ENCODE results near the gene APEX1.
A peak's percentile ranks its signal among the peaks of the same experiment; 100 is the strongest.

APEX1 gene

DNA sequence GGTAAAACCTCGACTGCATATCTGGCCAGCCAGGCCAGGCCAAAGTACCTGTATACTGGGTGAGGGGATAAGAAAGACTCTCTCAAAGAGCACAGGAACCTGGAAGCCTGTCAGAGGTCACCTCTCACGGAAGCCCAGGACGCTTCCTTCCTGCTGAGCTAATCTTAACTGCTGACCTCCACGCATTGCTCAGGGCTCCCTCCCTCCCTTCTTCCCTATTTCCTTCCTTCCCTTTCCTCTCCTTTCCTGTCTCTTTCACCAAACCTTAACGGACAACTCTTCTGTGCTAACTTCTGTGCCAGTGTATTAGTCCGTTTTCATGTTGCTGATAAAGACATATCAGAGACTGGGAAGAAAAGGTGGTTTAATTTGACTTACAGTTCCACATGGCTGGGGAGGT is 35.5 kb downstream of the APEX1 start:
- H3K9me3 ChIP-seq (replicated peaks in 1 of 2; ENCODE audit: control insufficient read depth in 2 of 2, insufficient read depth in 1 of 2, low read depth in 1 of 2, low read length in 2 of 2) = no peaks in the 10 kb centered on the region
- H2AK5ac ChIP-seq (ENCODE audit: low read depth, low read length) = no peak overlapping the region
- no peaks in the 10 kb centered on the region for H3K79me1 ChIP-seq (ENCODE audit: low read depth, low read length)
- peak overlapping the region; percentile 29 for H2AFZ ChIP-seq (ENCODE audit: low read length)
- no CpG with 5 or more reads among the region's 6 CpGs for WGBS, 2 donors (ENCODE audit: extremely low coverage in 2 of 2, insufficient read length in 2 of 2, insufficient replicate concordance in 1 of 2)
- H2BK12ac ChIP-seq (ENCODE audit: low read length) = no peak overlapping the region
- no peak overlapping the region for H3K9ac ChIP-seq (ENCODE audit: low read depth, low read length, poor library complexity)
- H2BK15ac ChIP-seq (ENCODE audit: low read length) = no peak overlapping the region
- H4K8ac ChIP-seq (ENCODE audit: low read depth, low read length) = no peak overlapping the region
- no peaks in the 10 kb centered on the region for H3K36me3 ChIP-seq (replicated peaks in 1 of 2; ENCODE audit: control insufficient read depth in 2 of 2, insufficient read depth in 2 of 2, low read length in 2 of 2)
- no peak overlapping the region for H2BK120ac ChIP-seq (ENCODE audit: low read depth, low read length)
- no peak overlapping the region for H3K18ac ChIP-seq (ENCODE audit: low read length)
- H3K27me3 ChIP-seq (ENCODE audit: control insufficient read depth in 3 of 3, insufficient read depth in 3 of 3, low read depth in 1 of 3, low read length in 3 of 3) = peaks cover 0 to 5% (median 0%) of the 10 kb centered on the region in 3 experiments
- no peak overlapping the region for H3K4me3 ChIP-seq (ENCODE audit: low read length in 2 of 2)
- no peak overlapping the region for H2BK5ac ChIP-seq (ENCODE audit: low read length)
- DNase-seq (ENCODE audit: low spot score) = no peak
- H4K91ac ChIP-seq (ENCODE audit: low read depth, low read length, poor library complexity) = no peak overlapping the region
- no peak overlapping the region for H3K23ac ChIP-seq (ENCODE audit: low read depth, low read length, poor library complexity)
- peaks cover 0 to 2% of the 10 kb centered on the region in 2 donors for H3K4me1 ChIP-seq (ENCODE audit: control insufficient read depth in 2 of 2, insufficient read depth in 1 of 2, low read depth in 1 of 2, low read length in 2 of 2)
- H3K14ac ChIP-seq (ENCODE audit: low read length) = no peak overlapping the region
- no peak overlapping the region for H3K27ac ChIP-seq (replicated peaks; ENCODE audit: low read length)
- no peak overlapping the region for H3K4ac ChIP-seq (ENCODE audit: low read length)
- H3K4me2 ChIP-seq (ENCODE audit: insufficient read depth, low read length, poor library complexity, severe bottlenecking) = no peak overlapping the region

DNA sequence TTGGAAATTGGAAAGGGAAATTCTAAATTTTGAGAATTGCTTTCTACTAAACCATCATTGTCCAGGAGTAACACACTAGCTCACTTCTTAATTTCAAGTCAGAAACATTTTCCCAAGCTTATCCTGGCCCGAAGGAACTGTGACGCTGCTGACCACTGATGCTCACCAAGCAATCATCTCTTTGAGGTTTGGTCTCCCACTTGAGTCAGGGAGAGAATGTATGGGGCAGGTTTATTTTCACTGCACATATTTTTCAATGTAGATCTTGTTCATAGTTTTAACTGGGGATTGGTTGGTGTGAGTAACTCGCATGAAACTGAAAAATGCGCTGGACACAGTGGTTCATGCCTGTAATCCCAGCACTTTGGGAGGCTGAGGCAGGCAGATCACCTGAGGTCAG is 37.5 kb downstream of the APEX1 start:
- no peaks in the 10 kb centered on the region for H3K79me1 ChIP-seq (ENCODE audit: low read depth, low read length)
- DNase-seq (ENCODE audit: low spot score) = no peak
- no CpG with 5 or more reads among the region's 4 CpGs for WGBS, 2 donors (ENCODE audit: extremely low coverage in 2 of 2, insufficient read length in 2 of 2, insufficient replicate concordance in 1 of 2)
- H3K18ac ChIP-seq (ENCODE audit: low read length) = no peak overlapping the region
- H2BK12ac ChIP-seq (ENCODE audit: low read length) = no peak overlapping the region
- H3K4me3 ChIP-seq (ENCODE audit: low read length in 2 of 2) = no peak overlapping the region
- no peaks in the 10 kb centered on the region for H3K36me3 ChIP-seq (replicated peaks in 1 of 2; ENCODE audit: control insufficient read depth in 2 of 2, insufficient read depth in 2 of 2, low read length in 2 of 2)
- no peak overlapping the region for H3K4me2 ChIP-seq (ENCODE audit: insufficient read depth, low read length, poor library complexity, severe bottlenecking)
- H3K27me3 ChIP-seq (ENCODE audit: control insufficient read depth in 3 of 3, insufficient read depth in 3 of 3, low read depth in 1 of 3, low read length in 3 of 3) = peaks cover 0 to 3% (median 0%) of the 10 kb centered on the region in 3 experiments
- H2AK5ac ChIP-seq (ENCODE audit: low read depth, low read length) = no peak overlapping the region
- no peak overlapping the region for H4K8ac ChIP-seq (ENCODE audit: low read depth, low read length)
- no peak overlapping the region for H3K27ac ChIP-seq (replicated peaks; ENCODE audit: low read length)
- H3K4ac ChIP-seq (ENCODE audit: low read length) = no peak overlapping the region
- no peak overlapping the region for H2BK5ac ChIP-seq (ENCODE audit: low read length)
- no peak overlapping the region for H4K91ac ChIP-seq (ENCODE audit: low read depth, low read length, poor library complexity)
- no peaks in the 10 kb centered on the region for H3K9me3 ChIP-seq (replicated peaks in 1 of 2; ENCODE audit: control insufficient read depth in 2 of 2, insufficient read depth in 1 of 2, low read depth in 1 of 2, low read length in 2 of 2)
- peaks cover 0 to 2% of the 10 kb centered on the region in 2 donors for H3K4me1 ChIP-seq (ENCODE audit: control insufficient read depth in 2 of 2, insufficient read depth in 1 of 2, low read depth in 1 of 2, low read length in 2 of 2)
- H3K9ac ChIP-seq (ENCODE audit: low read depth, low read length, poor library complexity) = no peak overlapping the region
- H3K23ac ChIP-seq (ENCODE audit: low read depth, low read length, poor library complexity) = no peak overlapping the region
- H2BK15ac ChIP-seq (ENCODE audit: low read length) = no peak overlapping the region
- H2BK120ac ChIP-seq (ENCODE audit: low read depth, low read length) = no peak overlapping the region
- no peak overlapping the region for H2AFZ ChIP-seq (ENCODE audit: low read length)
- no peak overlapping the region for H3K14ac ChIP-seq (ENCODE audit: low read length)

- Histone ChIP-seq H3K18ac (ENCODE audit: low read length) (no peak overlapping the region), H2AFZ (ENCODE audit: low read length) (no peak overlapping the region), H3K36me3 (replicated peaks in 1 of 2; ENCODE audit: control insufficient read depth in 2 of 2, insufficient read depth in 2 of 2, low read length in 2 of 2) (no peaks in the 10 kb centered on the region), H2BK12ac (ENCODE audit: low read length) (no peak overlapping the region), H3K9ac (ENCODE audit: low read depth, low read length, poor library complexity) (no peak overlapping the region), H2BK120ac (ENCODE audit: low read depth, low read length) (no peak overlapping the region), H3K14ac (ENCODE audit: low read length) (no peak overlapping the region), H3K4me2 (ENCODE audit: insufficient read depth, low read length, poor library complexity, severe bottlenecking) (no peak overlapping the region), H3K4me1 (ENCODE audit: control insufficient read depth in 2 of 2, insufficient read depth in 1 of 2, low read depth in 1 of 2, low read length in 2 of 2) (peaks cover 0 to 2% of the 10 kb centered on the region in 2 donors), H3K27me3 (ENCODE audit: control insufficient read depth in 3 of 3, insufficient read depth in 3 of 3, low read depth in 1 of 3, low read length in 3 of 3) (peaks cover 0 to 3% (median 0%) of the 10 kb centered on the region in 3 experiments), H3K23ac (ENCODE audit: low read depth, low read length, poor library complexity) (no peak overlapping the region), H3K4ac (ENCODE audit: low read length) (no peak overlapping the region), H2BK5ac (ENCODE audit: low read length) (no peak overlapping the region), H2AK5ac (ENCODE audit: low read depth, low read length) (no peak overlapping the region), H3K4me3 (ENCODE audit: low read length in 2 of 2) (no peak overlapping the region), H3K79me1 (ENCODE audit: low read depth, low read length) (no peaks in the 10 kb centered on the region), H4K8ac (ENCODE audit: low read depth, low read length) (no peak overlapping the region), H2BK15ac (ENCODE audit: low read length) (no peak overlapping the region), H3K9me3 (replicated peaks in 1 of 2; ENCODE audit: control insufficient read depth in 2 of 2, insufficient read depth in 1 of 2, low read depth in 1 of 2, low read length in 2 of 2) (no peaks in the 10 kb centered on the region), H3K27ac (replicated peaks; ENCODE audit: low read length) (no peak overlapping the region), H4K91ac (ENCODE audit: low read depth, low read length, poor library complexity) (no peak overlapping the region)
- DNase-seq (ENCODE audit: low spot score) = no peak
- WGBS, 2 donors (ENCODE audit: extremely low coverage in 2 of 2, insufficient read length in 2 of 2, insufficient replicate concordance in 1 of 2) = no CpG with 5 or more reads among the region's 2 CpGs
These were observed 38.6 kb downstream of the APEX1 start for GRCh38 chr14:20493634-20494033.

DNA sequence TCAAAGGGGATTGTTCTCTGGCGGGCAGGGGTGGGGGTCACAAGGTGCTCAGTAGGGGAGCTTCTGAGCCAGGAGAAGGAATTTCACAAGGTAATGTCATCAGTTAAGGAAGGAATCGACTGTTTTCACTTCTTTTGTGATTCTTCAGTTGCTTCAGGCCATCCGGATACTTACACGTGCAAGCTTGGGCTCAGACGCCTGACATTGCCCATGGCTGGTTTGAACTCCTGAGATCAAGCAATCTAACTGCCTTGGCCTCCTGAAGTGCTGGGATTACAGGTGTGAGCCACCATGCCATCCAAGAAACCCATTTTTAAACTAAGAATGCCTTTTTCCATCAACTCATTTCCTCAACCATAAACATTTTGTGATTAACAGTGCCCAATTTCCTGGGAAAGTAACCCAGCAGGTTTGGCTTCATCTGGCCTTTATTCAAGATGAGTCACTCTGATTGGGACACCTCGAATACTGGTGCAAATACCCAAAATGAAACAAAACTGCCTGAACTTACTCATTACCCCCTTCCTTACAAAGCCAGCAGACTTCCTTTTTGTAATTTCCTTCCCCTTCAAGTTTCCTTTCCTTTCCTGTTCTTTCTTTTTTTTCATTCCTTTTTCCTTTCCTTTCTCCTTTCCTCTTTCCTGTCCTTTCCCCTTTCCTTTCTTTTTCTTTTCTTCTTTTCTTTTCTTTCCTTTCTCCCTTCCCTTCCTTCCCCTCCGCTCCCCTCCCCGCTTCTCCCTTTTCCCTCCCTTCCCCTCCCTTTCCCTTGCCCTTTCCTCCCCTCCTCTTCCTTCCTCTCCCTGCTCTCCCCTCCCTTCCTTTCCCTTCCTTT is 40.1 kb downstream of the APEX1 start:
- no peaks in the 10 kb centered on the region for H3K79me1 ChIP-seq (ENCODE audit: low read depth, low read length)
- H3K4me1 ChIP-seq (ENCODE audit: control insufficient read depth in 2 of 2, insufficient read depth in 1 of 2, low read depth in 1 of 2, low read length in 2 of 2) = no peaks in the 10 kb centered on the region
- H2AFZ ChIP-seq (ENCODE audit: low read length) = no peak overlapping the region
- no peak overlapping the region for H4K91ac ChIP-seq (ENCODE audit: low read depth, low read length, poor library complexity)
- no peak overlapping the region for H3K18ac ChIP-seq (ENCODE audit: low read length)
- no peak overlapping the region for H3K9ac ChIP-seq (ENCODE audit: low read depth, low read length, poor library complexity)
- H3K14ac ChIP-seq (ENCODE audit: low read length) = no peak overlapping the region
- no peak overlapping the region for H2BK15ac ChIP-seq (ENCODE audit: low read length)
- no peak overlapping the region for H3K27ac ChIP-seq (replicated peaks; ENCODE audit: low read length)
- no peaks in the 10 kb centered on the region for H3K9me3 ChIP-seq (replicated peaks in 1 of 2; ENCODE audit: control insufficient read depth in 2 of 2, insufficient read depth in 1 of 2, low read depth in 1 of 2, low read length in 2 of 2)
- H3K36me3 ChIP-seq (replicated peaks in 1 of 2; ENCODE audit: control insufficient read depth in 2 of 2, insufficient read depth in 2 of 2, low read length in 2 of 2) = no peaks in the 10 kb centered on the region
- H3K23ac ChIP-seq (ENCODE audit: low read depth, low read length, poor library complexity) = no peak overlapping the region
- H3K27me3 ChIP-seq (ENCODE audit: control insufficient read depth in 3 of 3, insufficient read depth in 3 of 3, low read depth in 1 of 3, low read length in 3 of 3) = peaks cover 0 to 3% (median 0%) of the 10 kb centered on the region in 3 experiments
- H3K4me2 ChIP-seq (ENCODE audit: insufficient read depth, low read length, poor library complexity, severe bottlenecking) = no peak overlapping the region
- no peak for DNase-seq (ENCODE audit: low spot score)
- H3K4me3 ChIP-seq (ENCODE audit: low read length in 2 of 2) = no peak overlapping the region
- no peak overlapping the region for H2AK5ac ChIP-seq (ENCODE audit: low read depth, low read length)
- WGBS, 2 donors (ENCODE audit: extremely low coverage in 2 of 2, insufficient read length in 2 of 2, insufficient replicate concordance in 1 of 2) = no CpG with 5 or more reads among the region's 8 CpGs
- no peak overlapping the region for H2BK12ac ChIP-seq (ENCODE audit: low read length)
- no peak overlapping the region for H3K4ac ChIP-seq (ENCODE audit: low read length)
- H2BK120ac ChIP-seq (ENCODE audit: low read depth, low read length) = no peak overlapping the region
- no peak overlapping the region for H2BK5ac ChIP-seq (ENCODE audit: low read length)
- no peak overlapping the region for H4K8ac ChIP-seq (ENCODE audit: low read depth, low read length)
